ENCODE measurements around the gene FAM118A. TPM values are rescaled to one million over a fixed set of nuclear protein-coding genes. Genes with fewer than 3 reads are reported as not detected.

Gene FAM118A
- polyA plus RNA-seq, 3 donors, result 20.0 to 423 (median 27.9) TPM

DNA sequence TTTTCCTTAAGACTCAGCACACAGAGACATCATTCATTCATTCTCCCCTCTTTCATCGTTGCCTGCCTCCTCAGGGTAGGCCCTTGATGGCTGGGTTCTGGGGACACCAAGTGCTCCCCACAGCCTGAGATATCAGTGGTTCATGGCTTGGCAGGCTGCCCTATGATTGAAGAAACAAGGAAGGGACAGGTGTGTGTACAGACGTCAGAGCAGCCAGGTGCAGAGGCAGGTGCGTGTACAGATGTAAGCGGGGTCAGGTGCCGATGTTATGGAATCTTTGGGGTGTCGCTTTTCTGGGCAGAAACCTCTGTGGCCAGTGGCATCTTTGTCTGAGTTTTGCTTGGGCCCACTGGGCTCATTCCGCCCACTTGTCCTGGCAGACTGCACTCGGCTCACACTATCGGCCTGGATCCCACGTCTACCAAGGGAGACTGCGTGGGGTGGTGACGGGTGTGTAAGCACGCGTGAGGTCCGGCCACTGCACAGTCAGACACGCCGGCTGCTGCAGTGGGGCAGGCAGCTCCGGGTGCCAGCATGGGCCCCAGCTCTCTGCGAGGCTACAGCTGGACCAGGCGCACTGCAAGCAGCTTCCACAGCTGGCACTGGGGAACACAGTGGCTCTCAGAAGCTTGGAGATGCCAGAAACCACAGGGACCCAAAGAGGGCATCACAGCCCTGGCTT lies 48.2 kb upstream of the FAM118A start:
- DNase-seq, result no peak
- TF ChIP-seq, protein P1, sequence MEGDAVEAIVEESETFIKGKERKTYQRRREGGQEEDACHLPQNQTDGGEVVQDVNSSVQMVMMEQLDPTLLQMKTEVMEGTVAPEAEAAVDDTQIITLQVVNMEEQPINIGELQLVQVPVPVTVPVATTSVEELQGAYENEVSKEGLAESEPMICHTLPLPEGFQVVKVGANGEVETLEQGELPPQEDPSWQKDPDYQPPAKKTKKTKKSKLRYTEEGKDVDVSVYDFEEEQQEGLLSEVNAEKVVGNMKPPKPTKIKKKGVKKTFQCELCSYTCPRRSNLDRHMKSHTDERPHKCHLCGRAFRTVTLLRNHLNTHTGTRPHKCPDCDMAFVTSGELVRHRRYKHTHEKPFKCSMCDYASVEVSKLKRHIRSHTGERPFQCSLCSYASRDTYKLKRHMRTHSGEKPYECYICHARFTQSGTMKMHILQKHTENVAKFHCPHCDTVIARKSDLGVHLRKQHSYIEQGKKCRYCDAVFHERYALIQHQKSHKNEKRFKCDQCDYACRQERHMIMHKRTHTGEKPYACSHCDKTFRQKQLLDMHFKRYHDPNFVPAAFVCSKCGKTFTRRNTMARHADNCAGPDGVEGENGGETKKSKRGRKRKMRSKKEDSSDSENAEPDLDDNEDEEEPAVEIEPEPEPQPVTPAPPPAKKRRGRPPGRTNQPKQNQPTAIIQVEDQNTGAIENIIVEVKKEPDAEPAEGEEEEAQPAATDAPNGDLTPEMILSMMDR (IDR thresholded peaks at IDR 0.05), result no peak
- Mint-ChIP-seq H3K4me1 (peaks cover 34% of the 10 kb centered on the region), H3K27me3 (ENCODE audit: low read depth in 3 of 3) (peaks cover 0 to 5% (median 1%) of the 10 kb centered on the region in 3 donors), H3K9me3 (peaks cover 0 to 6% (median 0%) of the 10 kb centered on the region in 7 donors), H3K4me3 (no peak overlapping the region), H3K36me3 (no peaks in the 10 kb centered on the region), H3K27ac (peak overlapping the region in 5 of 7 donors; percentile 28 to 90 (median 72))
- WGBS (ENCODE audit: insufficient coverage), result 91% methylated on average over 19 of the region's 20 CpGs
- peak overlapping the region; percentile 49 for H3K4me2 ChIP-seq (replicated peaks; ENCODE audit: extremely low read depth, low read length, poor library complexity, severe bottlenecking)
- no peaks in the 10 kb centered on the region for H4K20me1 ChIP-seq (ENCODE audit: insufficient read depth, low read length)
- no peaks in the 10 kb centered on the region for H3K9me3 ChIP-seq (replicated peaks in 1 of 2; ENCODE audit: control insufficient read depth in 1 of 2, insufficient read depth in 1 of 2, low read length in 2 of 2)
- no peaks in the 10 kb centered on the region for H3K36me3 ChIP-seq (replicated peaks in 1 of 2; ENCODE audit: control insufficient read depth in 1 of 2, insufficient read depth in 2 of 2, low read length in 2 of 2)
- peak overlapping the region; percentile 12 for H3K9ac ChIP-seq (ENCODE audit: insufficient read depth, low read length, poor library complexity, severe bottlenecking)
- peaks cover 37 to 39% of the 10 kb centered on the region in 2 donors for H3K4me1 ChIP-seq (ENCODE audit: control insufficient read depth in 1 of 2, insufficient read depth in 2 of 2, low read length in 2 of 2)
- peak overlapping the region in 1 of 3 experiments; percentile 37 for H3K4me3 ChIP-seq (replicated peaks in 1 of 3; ENCODE audit: low read depth in 2 of 3, low read length in 3 of 3)
- H2AFZ ChIP-seq (ENCODE audit: insufficient read depth, low read depth, low read length, poor library complexity, severe bottlenecking), result peak overlapping the region; percentile 83
- no peaks in the 10 kb centered on the region for H3K27me3 ChIP-seq (ENCODE audit: control insufficient read depth in 2 of 2, insufficient read depth in 2 of 2, low read length in 2 of 2)
- H3K79me2 ChIP-seq (ENCODE audit: insufficient read depth, low read length), result no peaks in the 10 kb centered on the region
- H3K27ac ChIP-seq (ENCODE audit: low read depth in 1 of 2, low read length in 2 of 2), result peak overlapping the region; percentile 71 to 77
- intact Hi-C loops (cut with micrococcal nuclease), result no loop called here

- Histone ChIP-seq H3K27ac (ENCODE audit: low read depth in 1 of 2, low read length in 2 of 2) (peak overlapping the region; percentile 71 to 77), H3K4me3 (replicated peaks in 1 of 3; ENCODE audit: low read depth in 2 of 3, low read length in 3 of 3) (peak overlapping the region in 1 of 3 experiments; percentile 37)
Measured at GRCh38 chr22:45262195-45262930, 47.4 kb upstream of the FAM118A start.

More at GRCh38 chr22:45262195-45262930, 47.4 kb upstream of the FAM118A start:
- Mint-ChIP-seq H3K27me3 (ENCODE audit: low read depth in 3 of 3) (peaks cover 2 to 7% (median 4%) of the 10 kb centered on the region in 3 donors), H3K9me3 (peaks cover 0 to 6% (median 0%) of the 10 kb centered on the region in 7 donors), H3K4me1 (peaks cover 34% of the 10 kb centered on the region), H3K36me3 (no peaks in the 10 kb centered on the region), H3K4me3 (peak overlapping the region; percentile 24 to 62), H3K27ac (peak overlapping the region; percentile 60 to 90 (median 86))
- H4K20me1 ChIP-seq (ENCODE audit: insufficient read depth, low read length), result no peaks in the 10 kb centered on the region
- H3K4me1 ChIP-seq (ENCODE audit: control insufficient read depth in 1 of 2, insufficient read depth in 2 of 2, low read length in 2 of 2), result peaks cover 37 to 39% of the 10 kb centered on the region in 2 donors
- H2AFZ ChIP-seq (ENCODE audit: insufficient read depth, low read depth, low read length, poor library complexity, severe bottlenecking), result peak overlapping the region; percentile 83
- no peaks in the 10 kb centered on the region for H3K9me3 ChIP-seq (replicated peaks in 1 of 2; ENCODE audit: control insufficient read depth in 1 of 2, insufficient read depth in 1 of 2, low read length in 2 of 2)
- H3K79me2 ChIP-seq (ENCODE audit: insufficient read depth, low read length), result no peaks in the 10 kb centered on the region
- no peaks in the 10 kb centered on the region for H3K27me3 ChIP-seq (ENCODE audit: control insufficient read depth in 2 of 2, insufficient read depth in 2 of 2, low read length in 2 of 2)
- H3K4me2 ChIP-seq (replicated peaks; ENCODE audit: extremely low read depth, low read length, poor library complexity, severe bottlenecking), result peak overlapping the region; percentile 49
- 52% methylated on average over 13 of the region's 13 CpGs for WGBS (ENCODE audit: insufficient coverage)
- H3K9ac ChIP-seq (ENCODE audit: insufficient read depth, low read length, poor library complexity, severe bottlenecking), result peak overlapping the region; percentile 12
- TF ChIP-seq, protein P1 (IDR thresholded peaks at IDR 0.05), result no peak
- intact Hi-C loops (cut with micrococcal nuclease), result no loop called here
- H3K36me3 ChIP-seq (replicated peaks in 1 of 2; ENCODE audit: control insufficient read depth in 1 of 2, insufficient read depth in 2 of 2, low read length in 2 of 2), result no peaks in the 10 kb centered on the region
- peak; percentile 66 to 77 (median 74) for DNase-seq

Data from CD14-positive monocyte (primary cell).